GM12873 (cell line): ENCODE data around the gene TGFBR3L.

Experiments
- TF ChIP-seq, protein P1 (sequence below): IDR thresholded peaks from 2 replicates; pipeline ENCODE4 v1.5.1; 2012; ENCODE audit warnings: low read depth, mild to moderate bottlenecking, moderate library complexity, low read length, control low read depth; ENCODE audit not compliant: insufficient read depth; ENCODE audit errors: missing control alignments

Gene TGFBR3L

DNA sequence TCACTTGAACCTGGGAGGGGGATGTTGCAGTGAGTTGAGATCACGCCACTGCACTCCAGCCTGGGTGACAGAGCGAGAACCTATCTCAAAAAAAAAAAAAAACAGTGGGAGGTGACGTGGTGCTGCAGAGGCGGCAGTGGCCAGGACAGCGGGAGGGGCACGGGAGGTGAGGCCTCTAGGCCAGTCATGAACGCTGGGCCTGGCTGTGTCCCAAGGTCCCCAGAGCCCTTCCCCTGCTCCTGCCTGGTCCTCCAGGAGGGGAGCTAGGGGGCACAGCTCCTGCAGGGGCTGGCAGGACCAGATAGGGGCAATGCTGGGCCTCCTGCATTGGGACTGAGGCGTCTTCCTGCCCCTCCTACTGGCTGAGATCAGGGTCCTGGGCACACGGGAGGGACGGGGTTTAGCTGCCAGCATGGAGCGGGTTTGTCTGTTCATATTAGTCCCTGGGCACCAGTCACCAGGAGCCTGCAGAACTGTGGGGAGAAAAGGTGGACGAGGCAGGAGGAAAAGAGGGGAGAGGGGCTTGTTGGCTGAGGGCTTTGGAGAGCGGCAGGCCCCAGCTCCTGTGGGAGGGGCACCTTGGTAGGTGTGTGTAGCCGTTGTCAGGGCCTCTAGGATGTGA is 6.4 kb upstream of the TGFBR3L start:
- TF ChIP-seq, protein P1, sequence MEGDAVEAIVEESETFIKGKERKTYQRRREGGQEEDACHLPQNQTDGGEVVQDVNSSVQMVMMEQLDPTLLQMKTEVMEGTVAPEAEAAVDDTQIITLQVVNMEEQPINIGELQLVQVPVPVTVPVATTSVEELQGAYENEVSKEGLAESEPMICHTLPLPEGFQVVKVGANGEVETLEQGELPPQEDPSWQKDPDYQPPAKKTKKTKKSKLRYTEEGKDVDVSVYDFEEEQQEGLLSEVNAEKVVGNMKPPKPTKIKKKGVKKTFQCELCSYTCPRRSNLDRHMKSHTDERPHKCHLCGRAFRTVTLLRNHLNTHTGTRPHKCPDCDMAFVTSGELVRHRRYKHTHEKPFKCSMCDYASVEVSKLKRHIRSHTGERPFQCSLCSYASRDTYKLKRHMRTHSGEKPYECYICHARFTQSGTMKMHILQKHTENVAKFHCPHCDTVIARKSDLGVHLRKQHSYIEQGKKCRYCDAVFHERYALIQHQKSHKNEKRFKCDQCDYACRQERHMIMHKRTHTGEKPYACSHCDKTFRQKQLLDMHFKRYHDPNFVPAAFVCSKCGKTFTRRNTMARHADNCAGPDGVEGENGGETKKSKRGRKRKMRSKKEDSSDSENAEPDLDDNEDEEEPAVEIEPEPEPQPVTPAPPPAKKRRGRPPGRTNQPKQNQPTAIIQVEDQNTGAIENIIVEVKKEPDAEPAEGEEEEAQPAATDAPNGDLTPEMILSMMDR, result no peak

DNA sequence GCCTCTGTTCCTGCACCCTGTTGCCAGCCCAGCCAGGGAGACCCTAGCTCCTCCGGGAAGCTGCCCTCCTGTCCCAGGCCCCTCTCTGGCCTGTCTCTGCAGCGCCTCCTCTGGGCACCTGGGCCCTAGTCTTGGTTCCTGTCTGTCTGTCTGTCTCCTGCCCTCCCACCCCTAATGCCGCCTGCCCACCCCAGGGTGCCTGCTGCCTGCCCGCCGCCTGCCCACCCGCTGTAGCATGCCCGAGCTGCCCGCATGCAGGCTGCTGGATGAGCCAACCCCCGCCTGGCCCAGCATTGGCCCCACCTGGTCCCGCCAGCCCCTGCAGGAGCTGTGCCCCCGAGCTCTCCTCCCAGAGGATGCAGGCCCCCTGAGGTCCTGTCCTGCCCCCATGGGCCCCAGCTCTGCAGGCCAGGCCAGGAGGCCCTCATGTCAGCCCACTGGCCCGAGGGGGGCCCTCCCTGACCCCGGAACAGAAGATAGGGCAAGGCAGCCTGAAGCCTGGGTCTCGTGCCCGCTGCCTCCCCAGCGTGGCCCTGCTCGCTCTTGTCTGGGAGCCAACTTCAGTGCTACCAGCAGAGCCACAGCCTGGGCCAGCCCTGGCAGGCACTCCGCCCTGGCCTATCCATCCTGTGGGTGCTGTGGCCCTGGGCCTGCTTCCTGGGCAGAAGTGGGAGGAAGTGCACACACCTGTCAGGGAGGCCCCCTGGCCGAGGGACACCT is 5.7 kb upstream of the TGFBR3L start:
- TF ChIP-seq, protein P1, result no peak

DNA sequence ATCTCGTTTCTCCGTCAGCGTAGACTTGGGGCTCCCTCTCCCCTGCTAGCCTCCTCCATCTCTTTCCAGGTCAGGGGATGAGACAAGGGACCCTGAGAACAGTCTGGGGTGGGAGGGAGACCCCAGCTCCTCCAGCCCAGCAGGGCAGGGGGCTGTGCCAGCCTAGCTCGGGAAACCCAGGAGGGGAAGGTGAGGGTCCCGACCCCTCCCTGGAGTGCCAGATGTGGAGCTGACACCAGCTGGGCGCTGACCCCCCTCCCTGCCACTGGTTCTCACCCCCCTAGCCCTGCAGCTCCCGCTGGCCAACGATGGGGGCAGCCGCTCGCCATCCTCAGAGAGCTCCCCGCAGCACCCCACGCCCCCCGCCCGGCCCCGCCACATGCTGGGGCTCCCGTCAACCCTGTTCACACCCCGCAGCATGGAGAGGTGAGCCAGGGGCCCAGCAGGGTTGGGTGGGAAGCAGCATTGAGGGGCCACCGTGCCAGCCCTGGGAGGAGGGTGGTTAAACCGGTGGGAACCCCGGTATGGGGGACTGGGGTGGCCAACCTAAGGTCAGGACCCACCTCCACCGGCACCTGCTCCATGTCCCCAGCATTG is 5.1 kb upstream of the TGFBR3L start:
- TF ChIP-seq, protein P1, result no peak

DNA sequence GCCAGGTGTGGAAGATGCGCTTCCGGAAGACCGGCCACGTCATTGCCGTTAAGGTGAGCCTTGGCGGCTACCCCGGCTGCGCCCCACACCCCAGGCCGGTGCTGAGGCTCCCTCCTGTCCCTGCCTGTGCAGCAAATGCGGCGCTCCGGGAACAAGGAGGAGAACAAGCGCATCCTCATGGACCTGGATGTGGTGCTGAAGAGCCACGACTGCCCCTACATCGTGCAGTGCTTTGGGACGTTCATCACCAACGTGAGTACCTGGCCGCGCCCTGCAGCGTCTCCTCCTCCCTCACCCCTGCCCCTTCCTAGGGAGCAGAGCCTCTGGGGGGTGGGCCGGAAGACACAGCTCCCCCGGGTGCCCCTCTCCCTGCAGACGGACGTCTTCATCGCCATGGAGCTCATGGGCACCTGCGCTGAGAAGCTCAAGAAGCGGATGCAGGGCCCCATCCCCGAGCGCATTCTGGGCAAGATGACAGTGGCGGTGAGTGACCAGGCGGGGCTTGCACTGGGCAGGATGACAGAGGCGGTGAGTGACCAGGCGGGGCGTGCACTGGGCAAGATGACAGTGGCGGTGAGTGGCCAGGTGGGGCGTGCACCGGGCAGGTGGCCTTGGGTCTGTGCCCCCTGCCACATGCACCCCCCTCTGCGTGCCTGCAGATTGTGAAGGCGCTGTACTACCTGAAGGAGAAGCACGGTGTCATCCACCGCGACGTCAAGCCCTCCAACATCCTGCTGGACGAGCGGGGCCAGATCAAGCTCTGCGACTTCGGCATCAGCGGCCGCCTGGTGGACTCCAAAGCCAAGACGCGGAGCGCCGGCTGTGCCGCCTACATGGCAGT is 4.1 kb upstream of the TGFBR3L start:
- TF ChIP-seq, protein P1, result no peak

DNA sequence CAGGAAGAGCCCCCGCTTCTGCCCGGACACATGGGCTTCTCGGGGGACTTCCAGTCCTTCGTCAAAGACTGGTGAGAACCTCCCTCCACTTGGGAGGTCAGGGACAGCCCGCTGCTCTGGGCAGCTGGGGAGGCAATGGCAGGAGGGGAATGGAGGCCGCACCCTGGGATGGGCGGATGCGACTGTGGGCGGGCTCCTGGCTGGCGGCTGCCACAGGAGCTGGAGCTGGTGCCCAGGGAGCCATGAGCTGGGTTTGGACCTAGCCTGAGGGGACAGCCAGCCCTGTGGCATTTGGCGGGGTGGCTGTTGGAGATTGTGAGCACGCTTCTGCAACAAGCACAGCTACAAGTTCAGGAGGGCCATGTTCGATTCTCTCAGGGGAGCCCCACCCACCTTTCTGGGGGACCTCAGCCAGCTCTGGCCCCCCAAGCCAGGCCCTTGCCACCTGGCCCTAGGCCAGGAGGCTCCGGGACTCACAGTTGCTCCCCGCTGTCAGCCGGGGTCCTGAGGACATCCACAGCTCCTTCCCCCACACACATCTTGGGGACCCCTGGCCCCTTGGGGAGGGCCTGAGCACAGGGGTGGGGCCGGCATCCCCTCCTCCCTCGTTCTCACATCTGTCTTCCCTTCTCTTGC is 3.0 kb upstream of the TGFBR3L start:
- TF ChIP-seq, protein P1, result no peak

DNA sequence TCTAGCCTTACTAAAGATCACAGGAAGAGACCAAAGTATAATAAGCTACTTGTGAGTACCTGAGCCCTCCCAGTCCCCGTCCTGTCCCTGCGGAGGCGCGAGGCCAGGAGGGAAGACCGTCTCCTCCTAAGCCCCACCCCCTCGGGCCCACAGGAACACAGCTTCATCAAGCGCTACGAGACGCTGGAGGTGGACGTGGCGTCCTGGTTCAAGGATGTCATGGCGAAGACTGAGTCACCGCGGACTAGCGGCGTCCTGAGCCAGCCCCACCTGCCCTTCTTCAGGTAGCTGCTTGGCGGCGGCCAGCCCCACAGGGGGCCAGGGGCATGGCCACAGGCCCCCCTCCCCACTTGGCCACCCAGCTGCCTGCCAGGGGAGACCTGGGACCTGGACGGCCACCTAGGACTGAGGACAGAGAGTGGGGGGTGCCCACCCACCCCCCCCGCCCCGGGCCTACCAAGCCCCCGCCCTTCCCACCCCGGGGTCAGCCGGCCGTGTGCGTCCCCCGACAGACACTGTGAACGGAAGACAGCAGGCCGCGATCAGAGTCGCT is 2.4 kb upstream of the TGFBR3L start:
- TF ChIP-seq, protein P1, result no peak
